Measurements from ENCODE around the gene KRT9.
"Not testable (repeated sequence)": the region's sequence is repeated elsewhere in the genome, so short reads cannot be mapped to it uniquely, and the experiment has no call there.

KRT9 gene

DNA sequence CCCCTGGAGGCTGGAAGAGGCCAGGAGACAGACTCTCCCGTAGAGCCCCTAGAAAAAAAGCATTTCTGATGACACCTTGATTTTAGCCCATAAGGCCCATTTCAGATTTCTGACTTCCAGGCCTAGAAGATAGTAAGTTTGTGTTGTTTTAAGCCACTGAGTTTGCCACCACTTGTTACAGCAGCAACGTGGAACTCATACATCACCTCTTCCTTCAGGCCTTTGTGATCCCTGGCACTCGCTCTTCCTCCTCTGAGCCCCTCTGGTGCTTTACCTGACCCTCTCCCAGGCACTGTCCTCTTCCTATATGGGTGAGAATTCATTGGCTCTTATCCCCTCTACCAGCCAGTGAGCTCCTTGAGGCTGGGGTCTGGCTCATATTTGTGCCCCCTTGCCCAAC is 25.0 kb downstream of the KRT9 start:
- TF ChIP-seq, protein P1, sequence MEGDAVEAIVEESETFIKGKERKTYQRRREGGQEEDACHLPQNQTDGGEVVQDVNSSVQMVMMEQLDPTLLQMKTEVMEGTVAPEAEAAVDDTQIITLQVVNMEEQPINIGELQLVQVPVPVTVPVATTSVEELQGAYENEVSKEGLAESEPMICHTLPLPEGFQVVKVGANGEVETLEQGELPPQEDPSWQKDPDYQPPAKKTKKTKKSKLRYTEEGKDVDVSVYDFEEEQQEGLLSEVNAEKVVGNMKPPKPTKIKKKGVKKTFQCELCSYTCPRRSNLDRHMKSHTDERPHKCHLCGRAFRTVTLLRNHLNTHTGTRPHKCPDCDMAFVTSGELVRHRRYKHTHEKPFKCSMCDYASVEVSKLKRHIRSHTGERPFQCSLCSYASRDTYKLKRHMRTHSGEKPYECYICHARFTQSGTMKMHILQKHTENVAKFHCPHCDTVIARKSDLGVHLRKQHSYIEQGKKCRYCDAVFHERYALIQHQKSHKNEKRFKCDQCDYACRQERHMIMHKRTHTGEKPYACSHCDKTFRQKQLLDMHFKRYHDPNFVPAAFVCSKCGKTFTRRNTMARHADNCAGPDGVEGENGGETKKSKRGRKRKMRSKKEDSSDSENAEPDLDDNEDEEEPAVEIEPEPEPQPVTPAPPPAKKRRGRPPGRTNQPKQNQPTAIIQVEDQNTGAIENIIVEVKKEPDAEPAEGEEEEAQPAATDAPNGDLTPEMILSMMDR (IDR thresholded peaks at IDR 0.05) = no peak
- H3K9ac ChIP-seq = no peak overlapping the region
- H3K79me2 ChIP-seq = no peaks in the 10 kb centered on the region
- H3K27ac ChIP-seq = no peak overlapping the region
- H3K4me1 ChIP-seq = peaks cover 4% of the 10 kb centered on the region
- H3K9me3 ChIP-seq (ENCODE audit: control insufficient read depth, low read length) = no peaks in the 10 kb centered on the region
- no peaks in the 10 kb centered on the region for H3K27me3 ChIP-seq (ENCODE audit: control insufficient read depth, insufficient read depth, low read length)
- no peak overlapping the region for H3K4me3 ChIP-seq (ENCODE audit: low read depth, low read length)
- no peak overlapping the region for H3K4me2 ChIP-seq (ENCODE audit: low read length)
- H2AFZ ChIP-seq = no peak overlapping the region
- no peaks in the 10 kb centered on the region for H3K36me3 ChIP-seq (ENCODE audit: control insufficient read depth, insufficient read depth, low read length)

DNA sequence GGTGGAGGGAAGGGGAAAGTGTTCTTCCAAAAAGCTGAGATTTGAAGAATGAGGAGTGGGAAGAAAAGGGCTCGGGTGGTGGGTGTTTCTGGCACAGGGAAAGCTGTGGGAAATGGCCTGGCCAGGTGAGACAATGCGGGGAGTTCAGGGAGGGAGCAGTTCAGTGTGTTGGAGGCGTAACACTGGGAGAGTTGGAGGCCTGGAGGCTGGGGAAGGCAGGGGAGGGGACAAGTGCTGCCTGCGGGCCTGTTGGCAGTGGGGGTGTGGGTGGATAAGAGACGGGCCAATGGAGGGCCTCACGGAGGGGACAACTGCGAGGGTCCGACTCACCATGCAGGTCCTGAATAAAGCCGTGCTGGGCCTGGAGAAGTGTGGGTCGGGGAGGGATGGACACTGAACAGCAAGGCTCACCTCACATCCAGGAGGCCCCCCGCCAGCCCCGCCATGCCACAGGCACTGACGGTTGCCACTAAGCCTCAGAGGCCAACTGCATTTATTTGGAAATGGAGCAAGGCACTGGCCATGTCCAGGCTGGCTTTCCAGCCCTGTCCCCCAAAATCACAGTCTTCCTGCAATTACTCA is 25.9 kb downstream of the KRT9 start:
- TF ChIP-seq, protein P1 (IDR thresholded peaks at IDR 0.05) = no peak
- Histone ChIP-seq H3K4me1 (peaks cover 4% of the 10 kb centered on the region), H3K36me3 (ENCODE audit: control insufficient read depth, insufficient read depth, low read length) (no peaks in the 10 kb centered on the region), H2AFZ (no peak overlapping the region), H3K4me2 (ENCODE audit: low read length) (no peak overlapping the region), H3K79me2 (no peaks in the 10 kb centered on the region), H3K4me3 (ENCODE audit: low read depth, low read length) (no peak overlapping the region), H3K27ac (no peak overlapping the region), H3K9me3 (ENCODE audit: control insufficient read depth, low read length) (no peaks in the 10 kb centered on the region), H3K27me3 (ENCODE audit: control insufficient read depth, insufficient read depth, low read length) (no peaks in the 10 kb centered on the region), H3K9ac (no peak overlapping the region)

DNA sequence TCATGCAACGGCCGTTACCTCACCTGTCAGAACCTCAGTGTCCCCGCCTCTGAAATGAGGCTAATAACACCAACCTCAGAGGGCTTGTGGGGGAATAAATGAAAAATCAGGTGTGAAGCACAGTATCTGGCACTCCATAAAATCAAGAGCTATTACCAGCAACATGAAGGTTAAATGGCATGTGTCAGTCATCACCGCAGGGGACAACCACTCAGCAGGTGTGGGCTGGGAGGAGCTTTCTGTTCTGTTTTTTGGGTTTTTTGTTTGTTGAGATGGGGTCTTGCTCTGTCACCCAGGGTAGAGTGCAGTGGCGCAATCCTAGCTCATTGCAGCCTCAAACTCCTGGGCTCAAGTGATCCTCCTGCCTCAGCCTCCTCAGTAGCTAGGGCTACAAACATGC is 26.9 kb downstream of the KRT9 start:
- H3K36me3 ChIP-seq (ENCODE audit: control insufficient read depth, insufficient read depth, low read length) = no peaks in the 10 kb centered on the region
- TF ChIP-seq, protein P1 (IDR thresholded peaks at IDR 0.05) = no peak
- no peaks in the 10 kb centered on the region for H3K9me3 ChIP-seq (ENCODE audit: control insufficient read depth, low read length)
- no peak overlapping the region for H3K27ac ChIP-seq
- H3K27me3 ChIP-seq (ENCODE audit: control insufficient read depth, insufficient read depth, low read length) = no peaks in the 10 kb centered on the region
- H3K4me3 ChIP-seq (ENCODE audit: low read depth, low read length) = no peak overlapping the region
- no peak overlapping the region for H2AFZ ChIP-seq
- no peak overlapping the region for H3K4me2 ChIP-seq (ENCODE audit: low read length)
- H3K4me1 ChIP-seq = peaks cover 4% of the 10 kb centered on the region
- no peak overlapping the region for H3K9ac ChIP-seq
- H3K79me2 ChIP-seq = no peaks in the 10 kb centered on the region

DNA sequence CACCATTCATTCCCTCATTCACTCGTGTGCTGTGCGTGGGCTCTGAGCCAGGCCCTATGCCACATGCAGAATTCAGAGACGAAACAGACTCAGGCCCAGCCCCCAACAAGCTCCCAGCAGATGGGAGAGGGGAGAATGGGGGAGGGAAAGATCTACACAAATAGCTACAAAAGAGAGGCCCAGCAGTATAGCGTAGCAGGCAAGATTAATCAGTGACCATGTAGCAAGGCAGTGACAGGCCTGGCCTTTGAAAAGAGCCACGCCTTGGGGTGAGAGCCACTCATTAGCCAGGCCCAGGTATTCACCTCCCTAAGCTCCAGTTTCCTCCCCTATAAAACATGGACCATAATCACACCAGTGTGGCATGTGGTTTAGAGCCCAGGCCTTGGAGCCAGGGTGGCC is 27.4 kb downstream of the KRT9 start:
- Histone ChIP-seq H3K79me2 (no peaks in the 10 kb centered on the region), H3K36me3 (ENCODE audit: control insufficient read depth, insufficient read depth, low read length) (no peaks in the 10 kb centered on the region), H3K9ac (no peak overlapping the region), H3K4me1 (peaks cover 4% of the 10 kb centered on the region), H3K9me3 (ENCODE audit: control insufficient read depth, low read length) (no peaks in the 10 kb centered on the region), H3K4me2 (ENCODE audit: low read length) (no peak overlapping the region), H2AFZ (no peak overlapping the region), H3K4me3 (ENCODE audit: low read depth, low read length) (no peak overlapping the region), H3K27me3 (ENCODE audit: control insufficient read depth, insufficient read depth, low read length) (no peaks in the 10 kb centered on the region), H3K27ac (no peak overlapping the region)
- TF ChIP-seq, protein P1 (IDR thresholded peaks at IDR 0.05) = no peak

DNA sequence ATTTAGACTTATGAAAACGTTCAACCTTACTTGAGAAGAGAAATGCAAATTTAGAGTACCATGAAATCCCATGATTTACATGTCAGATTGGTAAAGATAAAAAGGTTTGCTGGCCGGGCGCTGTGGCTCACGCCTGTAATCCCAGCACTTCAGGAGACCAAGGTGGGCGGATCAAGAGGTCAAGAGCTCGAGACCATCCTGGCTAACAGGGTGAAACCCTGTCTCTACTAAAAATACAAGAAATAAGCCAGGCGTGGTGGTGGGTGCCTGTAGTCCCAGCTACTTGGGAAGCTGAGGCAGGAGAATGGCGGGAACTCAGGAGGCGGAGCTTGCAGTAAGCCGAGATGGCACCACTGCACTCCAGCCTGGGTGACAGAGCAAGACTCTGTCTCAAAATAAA is 29.1 kb downstream of the KRT9 start:
- not testable (repeated sequence) for H3K79me2 ChIP-seq, H3K9ac ChIP-seq

More for the DNA sequence above, 29.1 kb downstream of the KRT9 start:
- H3K4me3 ChIP-seq (ENCODE audit: low read depth, low read length); H3K9me3 ChIP-seq (ENCODE audit: control insufficient read depth, low read length); H2AFZ ChIP-seq; H3K27me3 ChIP-seq (ENCODE audit: control insufficient read depth, insufficient read depth, low read length); H3K4me2 ChIP-seq (ENCODE audit: low read length); H3K27ac ChIP-seq; H3K4me1 ChIP-seq; H3K36me3 ChIP-seq (ENCODE audit: control insufficient read depth, insufficient read depth, low read length): not testable (repeated sequence)

All from parathyroid adenoma (tissue), 2 donors.